Measurements from ENCODE around the gene EPHA8.

Gene EPHA8

GRCh38 chr1:22645931-22646330 lies 82.6 kb downstream of the EPHA8 start:
- no peak for DNase-seq (ENCODE audit: low read depth)
- no peak overlapping the region for H3K4me3 ChIP-seq (ENCODE audit: low read depth, low read length)
- no peak for TF ChIP-seq CTCF (IDR thresholded peaks at IDR 0.05; ENCODE audit: insufficient read depth, low read depth, low read length, missing control alignments)

- TF ChIP-seq CTCF (IDR thresholded peaks at IDR 0.05; ENCODE audit: insufficient read depth, low read depth, low read length, missing control alignments): no peak
- no peak overlapping the region for H3K4me3 ChIP-seq (ENCODE audit: low read depth, low read length)
- no peak for DNase-seq (ENCODE audit: low read depth)
Observed at GRCh38 chr1:22646384-22646783, 83.1 kb downstream of the EPHA8 start.

GRCh38 chr1:22650089-22650693 lies 86.9 kb downstream of the EPHA8 start:
- TF ChIP-seq CTCF (IDR thresholded peaks at IDR 0.05; ENCODE audit: insufficient read depth, low read depth, low read length, missing control alignments): no peak
- H3K4me3 ChIP-seq (ENCODE audit: low read depth, low read length): no peak overlapping the region

GRCh38 chr1:22651941-22652856 lies 88.9 kb downstream of the EPHA8 start:
- no peak for DNase-seq (ENCODE audit: low read depth)
- H3K4me3 ChIP-seq (ENCODE audit: low read depth, low read length): no peak overlapping the region
- TF ChIP-seq CTCF (IDR thresholded peaks at IDR 0.05; ENCODE audit: insufficient read depth, low read depth, low read length, missing control alignments): no peak

More at GRCh38 chr1:22650089-22650693, 86.9 kb downstream of the EPHA8 start:
- DNase-seq (ENCODE audit: low read depth): no peak

- DNase-seq (ENCODE audit: low read depth): no peak
- H3K4me3 ChIP-seq (ENCODE audit: low read depth, low read length): no peak within 1 kb of the TSS
- no peak for TF ChIP-seq CTCF (IDR thresholded peaks at IDR 0.05; ENCODE audit: insufficient read depth, low read depth, low read length, missing control alignments)
Observed at GRCh38 chr1:22652881-22653316, 89.6 kb downstream of the EPHA8 start, which contains the start of gene C1QB. Gene C1QB (plus strand): TSS chr1:22653236. CDS start chr1:22659463, 6,227 bp downstream.
